ENCODE results near the gene HOXB5.

HOXB5 gene

GRCh38 chr17:48612456-48612853, 18.9 kb upstream of the HOXB5 start:
- no peak overlapping the region for H3K4ac ChIP-seq (ENCODE audit: low read length)
- H2AK5ac ChIP-seq (ENCODE audit: low read depth, low read length): no peak overlapping the region
- H3K4me3 ChIP-seq (ENCODE audit: low read length in 2 of 2): no peak overlapping the region
- no peaks in the 10 kb centered on the region for H3K79me1 ChIP-seq (ENCODE audit: low read depth, low read length)
- no peak for DNase-seq (ENCODE audit: low spot score)
- no peak overlapping the region for H3K14ac ChIP-seq (ENCODE audit: low read length)
- H3K9ac ChIP-seq (ENCODE audit: low read depth, low read length, poor library complexity): no peak overlapping the region
- peak overlapping the region; percentile 83 for H2AFZ ChIP-seq (ENCODE audit: low read length)
- no peak overlapping the region for H3K4me2 ChIP-seq (ENCODE audit: insufficient read depth, low read length, poor library complexity, severe bottlenecking)
- H3K18ac ChIP-seq (ENCODE audit: low read length): no peak overlapping the region
- no peaks in the 10 kb centered on the region for H3K36me3 ChIP-seq (replicated peaks in 1 of 2; ENCODE audit: control insufficient read depth in 2 of 2, insufficient read depth in 2 of 2, low read length in 2 of 2)
- H3K27ac ChIP-seq (replicated peaks; ENCODE audit: low read length): no peak overlapping the region
- H3K9me3 ChIP-seq (replicated peaks in 1 of 2; ENCODE audit: control insufficient read depth in 2 of 2, insufficient read depth in 1 of 2, low read depth in 1 of 2, low read length in 2 of 2): peaks cover 4 to 10% of the 10 kb centered on the region in 2 donors
- H3K27me3 ChIP-seq (ENCODE audit: control insufficient read depth in 3 of 3, insufficient read depth in 3 of 3, low read depth in 1 of 3, low read length in 3 of 3): peaks cover 71 to 98% (median 98%) of the 10 kb centered on the region in 3 experiments
- no peak overlapping the region for H4K91ac ChIP-seq (ENCODE audit: low read depth, low read length, poor library complexity)
- H3K23ac ChIP-seq (ENCODE audit: low read depth, low read length, poor library complexity): no peak overlapping the region
- H4K8ac ChIP-seq (ENCODE audit: low read depth, low read length): no peak overlapping the region
- H2BK15ac ChIP-seq (ENCODE audit: low read length): no peak overlapping the region
- H3K4me1 ChIP-seq (ENCODE audit: control insufficient read depth in 2 of 2, insufficient read depth in 1 of 2, low read depth in 1 of 2, low read length in 2 of 2): peaks cover 0 to 3% of the 10 kb centered on the region in 2 donors
- no CpG with 5 or more reads among the region's 15 CpGs for WGBS, 2 donors (ENCODE audit: extremely low coverage in 2 of 2, insufficient read length in 2 of 2, insufficient replicate concordance in 1 of 2)
- no peak overlapping the region for H2BK120ac ChIP-seq (ENCODE audit: low read depth, low read length)
- no peak overlapping the region for H2BK12ac ChIP-seq (ENCODE audit: low read length)
- H2BK5ac ChIP-seq (ENCODE audit: low read length): no peak overlapping the region

DNA sequence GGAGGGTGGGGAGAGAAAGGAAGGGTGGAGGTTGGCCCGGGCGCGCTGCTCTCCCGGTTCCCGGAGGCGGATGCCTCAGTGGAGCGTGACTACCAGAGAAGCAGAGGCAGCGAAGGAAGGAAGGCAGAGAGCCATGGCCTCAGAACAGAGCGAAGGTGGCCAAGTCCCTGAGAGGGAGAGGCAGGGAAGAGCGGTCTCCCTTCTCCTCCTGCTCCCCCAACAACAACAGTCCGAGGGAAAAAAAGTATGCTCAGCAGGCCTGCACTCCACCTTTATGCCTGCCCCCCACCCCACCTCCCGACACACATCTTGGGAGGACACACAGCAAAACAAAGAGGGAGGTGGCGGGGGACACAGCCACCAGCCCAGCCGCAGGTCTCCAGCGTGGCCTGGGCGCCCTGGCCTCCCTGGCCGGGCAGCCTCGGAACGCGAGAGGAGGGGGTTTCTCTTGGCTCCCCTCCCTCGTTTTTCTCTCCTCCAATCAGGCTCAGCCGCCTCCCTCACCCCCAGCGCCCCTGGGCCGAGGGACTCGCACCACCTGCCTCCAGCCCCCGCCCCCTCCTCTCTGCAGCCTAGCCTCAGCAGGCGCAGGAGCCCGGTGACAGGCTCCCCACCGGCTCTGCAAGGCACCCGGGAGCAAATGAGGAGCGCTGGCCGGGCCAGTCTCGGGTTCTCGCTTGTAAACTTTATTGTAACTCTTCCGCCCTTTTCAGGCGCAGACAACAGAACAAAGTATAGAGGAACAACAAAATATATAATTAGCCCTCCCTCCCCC, 18.3 kb upstream of the HOXB5 start:
- Histone ChIP-seq H2AK5ac (ENCODE audit: low read depth, low read length) (no peak overlapping the region), H3K14ac (ENCODE audit: low read length) (peak overlapping the region; percentile 49), H3K4ac (ENCODE audit: low read length) (no peak overlapping the region), H2BK15ac (ENCODE audit: low read length) (no peak overlapping the region), H3K36me3 (replicated peaks in 1 of 2; ENCODE audit: control insufficient read depth in 2 of 2, insufficient read depth in 2 of 2, low read length in 2 of 2) (no peaks in the 10 kb centered on the region), H2BK5ac (ENCODE audit: low read length) (no peak overlapping the region), H2BK120ac (ENCODE audit: low read depth, low read length) (no peak overlapping the region), H2BK12ac (ENCODE audit: low read length) (no peak overlapping the region), H3K18ac (ENCODE audit: low read length) (no peak overlapping the region), H3K4me2 (ENCODE audit: insufficient read depth, low read length, poor library complexity, severe bottlenecking) (no peak overlapping the region), H4K8ac (ENCODE audit: low read depth, low read length) (no peak overlapping the region), H4K91ac (ENCODE audit: low read depth, low read length, poor library complexity) (no peak overlapping the region), H2AFZ (ENCODE audit: low read length) (peak overlapping the region; percentile 17), H3K9ac (ENCODE audit: low read depth, low read length, poor library complexity) (no peak overlapping the region), H3K27me3 (ENCODE audit: control insufficient read depth in 3 of 3, insufficient read depth in 3 of 3, low read depth in 1 of 3, low read length in 3 of 3) (peaks cover 70 to 98% (median 97%) of the 10 kb centered on the region in 3 experiments), H3K9me3 (replicated peaks in 1 of 2; ENCODE audit: control insufficient read depth in 2 of 2, insufficient read depth in 1 of 2, low read depth in 1 of 2, low read length in 2 of 2) (peaks cover 4 to 10% of the 10 kb centered on the region in 2 donors), H3K4me3 (ENCODE audit: low read length in 2 of 2) (no peak overlapping the region), H3K79me1 (ENCODE audit: low read depth, low read length) (no peaks in the 10 kb centered on the region), H3K23ac (ENCODE audit: low read depth, low read length, poor library complexity) (peak overlapping the region; percentile 62), H3K4me1 (ENCODE audit: control insufficient read depth in 2 of 2, insufficient read depth in 1 of 2, low read depth in 1 of 2, low read length in 2 of 2) (peaks cover 0 to 3% of the 10 kb centered on the region in 2 donors), H3K27ac (replicated peaks; ENCODE audit: low read length) (no peak overlapping the region)
- DNase-seq (ENCODE audit: low spot score): no peak
- WGBS, 2 donors (ENCODE audit: extremely low coverage in 2 of 2, insufficient read length in 2 of 2, insufficient replicate concordance in 1 of 2): no CpG with 5 or more reads among the region's 36 CpGs

DNA sequence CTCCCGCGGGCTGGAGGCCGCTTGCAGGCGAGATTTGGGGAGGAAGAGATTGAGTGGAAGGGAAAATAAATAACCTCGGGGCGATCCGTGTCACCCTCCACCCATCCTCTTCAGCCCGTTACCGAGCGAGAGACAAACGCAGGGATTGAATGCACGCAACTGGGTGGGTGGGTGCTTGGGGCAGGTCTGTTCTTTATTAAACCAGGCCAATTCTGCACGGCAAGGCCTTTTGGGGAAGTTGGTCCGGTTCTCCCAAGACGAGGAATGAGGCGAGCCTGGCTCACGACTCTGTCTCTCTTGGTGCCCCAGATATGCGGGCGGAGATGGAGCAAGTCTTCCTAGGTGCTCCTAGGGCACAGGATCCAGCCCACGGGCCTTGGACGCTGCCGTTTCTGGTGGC, 17.6 kb upstream of the HOXB5 start:
- Histone ChIP-seq H3K9me3 (replicated peaks in 1 of 2; ENCODE audit: control insufficient read depth in 2 of 2, insufficient read depth in 1 of 2, low read depth in 1 of 2, low read length in 2 of 2) (peaks cover 4 to 14% of the 10 kb centered on the region in 2 donors), H3K14ac (ENCODE audit: low read length) (no peak overlapping the region), H4K91ac (ENCODE audit: low read depth, low read length, poor library complexity) (no peak overlapping the region), H3K18ac (ENCODE audit: low read length) (no peak overlapping the region), H4K8ac (ENCODE audit: low read depth, low read length) (no peak overlapping the region), H3K4me3 (ENCODE audit: low read length in 2 of 2) (peak overlapping the region in 1 of 2 donors; percentile 34), H3K4me1 (ENCODE audit: control insufficient read depth in 2 of 2, insufficient read depth in 1 of 2, low read depth in 1 of 2, low read length in 2 of 2) (peaks cover 0 to 3% of the 10 kb centered on the region in 2 donors), H3K23ac (ENCODE audit: low read depth, low read length, poor library complexity) (no peak overlapping the region), H3K27ac (replicated peaks; ENCODE audit: low read length) (no peak overlapping the region), H2BK15ac (ENCODE audit: low read length) (no peak overlapping the region), H3K27me3 (ENCODE audit: control insufficient read depth in 3 of 3, insufficient read depth in 3 of 3, low read depth in 1 of 3, low read length in 3 of 3) (peaks cover 71 to 98% (median 97%) of the 10 kb centered on the region in 3 experiments), H3K4me2 (ENCODE audit: insufficient read depth, low read length, poor library complexity, severe bottlenecking) (no peak overlapping the region), H2AK5ac (ENCODE audit: low read depth, low read length) (no peak overlapping the region), H3K4ac (ENCODE audit: low read length) (no peak overlapping the region), H2BK12ac (ENCODE audit: low read length) (no peak overlapping the region), H3K36me3 (replicated peaks in 1 of 2; ENCODE audit: control insufficient read depth in 2 of 2, insufficient read depth in 2 of 2, low read length in 2 of 2) (no peaks in the 10 kb centered on the region), H2BK120ac (ENCODE audit: low read depth, low read length) (no peak overlapping the region), H2BK5ac (ENCODE audit: low read length) (no peak overlapping the region), H3K9ac (ENCODE audit: low read depth, low read length, poor library complexity) (no peak overlapping the region), H3K79me1 (ENCODE audit: low read depth, low read length) (no peaks in the 10 kb centered on the region), H2AFZ (ENCODE audit: low read length) (peak overlapping the region; percentile 87)
- no peak for DNase-seq (ENCODE audit: low spot score)
- WGBS, 2 donors (ENCODE audit: extremely low coverage in 2 of 2, insufficient read length in 2 of 2, insufficient replicate concordance in 1 of 2): no CpG with 5 or more reads among the region's 22 CpGs

DNA sequence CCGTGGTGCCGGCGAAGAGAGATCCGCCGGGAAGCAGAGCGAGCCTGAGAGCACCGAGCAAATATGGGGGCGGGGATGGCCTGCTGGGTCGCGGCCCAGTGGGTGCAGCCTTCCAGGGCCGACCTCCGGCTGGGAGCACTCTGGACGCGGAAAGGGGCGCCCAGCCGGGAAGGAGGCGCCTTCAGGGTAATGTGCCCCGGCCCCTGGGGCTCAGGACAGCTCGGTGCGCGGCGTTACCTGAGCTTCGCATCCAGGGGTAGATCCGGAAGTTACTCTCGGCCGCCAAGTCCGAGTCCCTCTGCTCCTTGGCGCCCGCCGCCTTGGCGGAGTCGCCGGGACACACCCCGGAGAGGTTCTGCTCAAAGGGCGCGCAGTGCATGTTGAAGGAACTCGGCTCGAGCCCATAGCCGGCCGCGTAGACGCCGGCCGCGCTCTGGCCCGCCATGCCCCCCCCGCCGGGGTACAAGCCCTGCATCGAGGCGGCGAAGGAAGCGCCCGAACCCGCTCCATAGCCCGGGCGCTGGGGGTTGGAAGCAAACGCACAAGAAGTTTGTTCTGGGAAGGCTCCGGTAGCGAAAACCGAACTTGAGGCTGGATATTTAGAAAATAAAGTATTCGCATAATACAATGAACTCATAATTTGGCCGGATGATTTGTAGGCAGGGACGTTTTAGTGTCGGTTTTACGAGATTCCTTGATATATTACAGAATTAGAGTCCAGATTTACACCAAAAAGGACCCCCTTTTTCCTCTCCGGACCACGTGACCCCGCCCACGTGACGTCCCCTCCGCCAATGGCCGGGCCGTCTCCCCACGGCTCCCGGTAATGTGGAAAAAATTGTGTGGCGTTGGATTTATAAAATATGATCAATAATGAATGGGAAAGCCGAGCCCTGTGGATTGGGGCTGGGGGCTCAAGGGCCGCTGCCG, 17.0 kb upstream of the HOXB5 start, which contains the start of gene HOXB7:
Gene HOXB7 (minus strand): TSS at position 736 of the 930 bp plus-strand sequence. CDS start 99 bp downstream, at position 637.
- H3K79me1 ChIP-seq (ENCODE audit: low read depth, low read length): no peaks in the 10 kb centered on the region
- H2BK12ac ChIP-seq (ENCODE audit: low read length): no peak within 1 kb of the TSS
- no peak within 1 kb of the TSS for H4K91ac ChIP-seq (ENCODE audit: low read depth, low read length, poor library complexity)
- H3K4ac ChIP-seq (ENCODE audit: low read length): no peak within 1 kb of the TSS
- H3K36me3 ChIP-seq (replicated peaks in 1 of 2; ENCODE audit: control insufficient read depth in 2 of 2, insufficient read depth in 2 of 2, low read length in 2 of 2): no peaks in the 10 kb centered on the region
- no peak for DNase-seq (ENCODE audit: low spot score)
- no peak within 1 kb of the TSS for H3K9ac ChIP-seq (ENCODE audit: low read depth, low read length, poor library complexity)
- H3K4me3 ChIP-seq (ENCODE audit: low read length in 2 of 2): peak within 1 kb of the TSS in 1 of 2 donors; percentile 34
- peak within 1 kb of the TSS; percentile 87 for H2AFZ ChIP-seq (ENCODE audit: low read length)
- H2BK5ac ChIP-seq (ENCODE audit: low read length): no peak within 1 kb of the TSS
- no peak within 1 kb of the TSS for H2AK5ac ChIP-seq (ENCODE audit: low read depth, low read length)
- H2BK120ac ChIP-seq (ENCODE audit: low read depth, low read length): no peak within 1 kb of the TSS
- no peak within 1 kb of the TSS for H3K27ac ChIP-seq (replicated peaks; ENCODE audit: low read length)
- no peak within 1 kb of the TSS for H3K4me2 ChIP-seq (ENCODE audit: insufficient read depth, low read length, poor library complexity, severe bottlenecking)
- peaks cover 71 to 98% (median 97%) of the 10 kb centered on the region in 3 experiments for H3K27me3 ChIP-seq (ENCODE audit: control insufficient read depth in 3 of 3, insufficient read depth in 3 of 3, low read depth in 1 of 3, low read length in 3 of 3)
- H3K23ac ChIP-seq (ENCODE audit: low read depth, low read length, poor library complexity): peak within 1 kb of the TSS; percentile 62
- peaks cover 4 to 14% of the 10 kb centered on the region in 2 donors for H3K9me3 ChIP-seq (replicated peaks in 1 of 2; ENCODE audit: control insufficient read depth in 2 of 2, insufficient read depth in 1 of 2, low read depth in 1 of 2, low read length in 2 of 2)
- peaks cover 0 to 3% of the 10 kb centered on the region in 2 donors for H3K4me1 ChIP-seq (ENCODE audit: control insufficient read depth in 2 of 2, insufficient read depth in 1 of 2, low read depth in 1 of 2, low read length in 2 of 2)
- no CpG with 5 or more reads among the region's 79 CpGs for WGBS, 2 donors (ENCODE audit: extremely low coverage in 2 of 2, insufficient read length in 2 of 2, insufficient replicate concordance in 1 of 2)
- no peak within 1 kb of the TSS for H4K8ac ChIP-seq (ENCODE audit: low read depth, low read length)
- no peak within 1 kb of the TSS for H2BK15ac ChIP-seq (ENCODE audit: low read length)
- H3K18ac ChIP-seq (ENCODE audit: low read length): no peak within 1 kb of the TSS
- peak within 1 kb of the TSS; percentile 49 for H3K14ac ChIP-seq (ENCODE audit: low read length)

All from neuronal stem cell (in vitro differentiated cells).